RWPE2 (cell line): ENCODE results near the gene ITGA4.

Source experiments
- ATAC-seq: fragments of 200-7000 bp; cut with Tn5 transposase; 3 replicates; pipeline ENCODE4 v1.9.1; 2021; ENCODE audit warnings: low read depth
- DNase-seq: peaks from one replicate; pipeline ENCODE4 v3.0.0-alpha.2; 2020; ENCODE audit warnings: low spot score
- H3K27ac ChIP-seq: fragments of 450-650 bp; 2 replicates; pipeline ENCODE4 v1.5.1; 2017; ENCODE audit warnings: mild to moderate bottlenecking; ENCODE audit not compliant: poor library complexity, severe bottlenecking
- H3K27me3 ChIP-seq: fragments of 250-450 bp; sonication (Bioruptor Pico); 2 replicates; pipeline ENCODE4 v1.5.1; 2021; ENCODE audit warnings: mild to moderate bottlenecking, moderate library complexity; ENCODE audit not compliant: insufficient read depth, poor library complexity, severe bottlenecking
- H3K36me3 ChIP-seq: fragments of 250-450 bp; sonication (Bioruptor Pico); 2 replicates; pipeline ENCODE4 v1.5.1; 2020; ENCODE audit warnings: low read depth, mild to moderate bottlenecking, moderate library complexity
- H3K4me1 ChIP-seq: fragments of 250-450 bp; sonication (Bioruptor Pico); 2 replicates; pipeline ENCODE4 v1.5.1; 2021; ENCODE audit warnings: mild to moderate bottlenecking, moderate library complexity; ENCODE audit not compliant: insufficient read depth, poor library complexity, severe bottlenecking
- H3K4me3 ChIP-seq: fragments of 250-450 bp; sonication (Bioruptor Pico); 2 replicates; pipeline ENCODE4 v1.5.1; 2021; ENCODE audit warnings: mild to moderate bottlenecking, moderate library complexity; ENCODE audit not compliant: severe bottlenecking
- H3K9me3 ChIP-seq: fragments of 250-450 bp; sonication (Bioruptor Pico); 2 replicates; pipeline ENCODE4 v1.5.1; 2021; ENCODE audit warnings: mild to moderate bottlenecking, moderate library complexity; ENCODE audit not compliant: severe bottlenecking
- CTCF ChIP-seq: fragments of 450-650 bp; IDR thresholded peaks from one replicate; pipeline ENCODE4 v1.5.1; 2017; ENCODE audit warnings: mild to moderate bottlenecking, moderate library complexity; ENCODE audit not compliant: poor library complexity, severe bottlenecking

ITGA4 gene

GRCh38 chr2:181461056-181461997 lies 4.1 kb downstream of the ITGA4 start:
- no peaks in the 10 kb centered on the region for H3K4me1 ChIP-seq
- ATAC-seq (no peak), DNase-seq (no peak)
- H3K4me3 ChIP-seq, result no peak overlapping the region
- no peak for TF ChIP-seq CTCF
- no peaks in the 10 kb centered on the region for H3K9me3 ChIP-seq
- peaks cover 17% of the 10 kb centered on the region for H3K27me3 ChIP-seq
- no peaks in the 10 kb centered on the region for H3K36me3 ChIP-seq
- H3K27ac ChIP-seq, result no peak overlapping the region

- H3K4me1 ChIP-seq, result no peaks in the 10 kb centered on the region
- no peak for ATAC-seq
- no peaks in the 10 kb centered on the region for H3K36me3 ChIP-seq
- DNase-seq, result no peak
- TF ChIP-seq CTCF, result no peak
- H3K9me3 ChIP-seq, result no peaks in the 10 kb centered on the region
- no peak overlapping the region for H3K27ac ChIP-seq
- H3K27me3 ChIP-seq, result peaks cover 14% of the 10 kb centered on the region
- H3K4me3 ChIP-seq, result no peak overlapping the region
Observed at GRCh38 chr2:181462033-181462432, 4.8 kb downstream of the ITGA4 start.

- ATAC-seq (no peak), DNase-seq (no peak)
- Histone ChIP-seq H3K9me3 (no peaks in the 10 kb centered on the region), H3K27ac (no peak overlapping the region), H3K4me3 (no peak overlapping the region), H3K27me3 (peaks cover 1% of the 10 kb centered on the region), H3K36me3 (no peaks in the 10 kb centered on the region), H3K4me1 (no peaks in the 10 kb centered on the region)
- TF ChIP-seq CTCF, result no peak
Observed at GRCh38 chr2:181463588-181463987, 6.4 kb downstream of the ITGA4 start.

GRCh38 chr2:181464966-181465365 lies 7.8 kb downstream of the ITGA4 start:
- no peak for TF ChIP-seq CTCF
- Histone ChIP-seq H3K4me1 (no peaks in the 10 kb centered on the region), H3K4me3 (no peak overlapping the region), H3K27ac (no peak overlapping the region), H3K27me3 (no peaks in the 10 kb centered on the region), H3K36me3 (no peaks in the 10 kb centered on the region), H3K9me3 (no peaks in the 10 kb centered on the region)
- ATAC-seq (no peak), DNase-seq (no peak)
